ENCODE data around the gene CD99.
"Not testable (repeated sequence)": the region's sequence is repeated elsewhere in the genome, so short reads cannot be mapped to it uniquely, and the experiment has no call there.

GRCh38 chrX:2727264-2727663, 36.2 kb downstream of the CD99 start:
- TF ChIP-seq EZH2phosphoT487 (IDR thresholded peaks at IDR 0.05; ENCODE audit: low read depth); CTCF (IDR thresholded peaks at IDR 0.05; ENCODE audit: low read depth, low read length): not testable (repeated sequence)

All from OCI-LY3 (cell line).